NCI-H2029 treated with DMSO at 0.1 percent for 48 hours (cell line): ENCODE data around the gene SERPINA10.
"Not testable (repeated sequence)": the region's sequence is repeated elsewhere in the genome, so short reads cannot be mapped to it uniquely, and the experiment has no call there.

ENCODE experiments used
- DNase-seq: peaks from one replicate; lab custom pipeline; 2025; lab: John Stamatoyannopoulos, UW

SERPINA10 gene

GRCh38 chr14:94313991-94314655, 21.1 kb upstream of the SERPINA10 start:
- DNase-seq, result no peak

GRCh38 chr14:94312481-94313246, 19.6 kb upstream of the SERPINA10 start:
- DNase-seq, result no peak

GRCh38 chr14:94310248-94310647, 17.2 kb upstream of the SERPINA10 start:
- DNase-seq, result no peak

DNA sequence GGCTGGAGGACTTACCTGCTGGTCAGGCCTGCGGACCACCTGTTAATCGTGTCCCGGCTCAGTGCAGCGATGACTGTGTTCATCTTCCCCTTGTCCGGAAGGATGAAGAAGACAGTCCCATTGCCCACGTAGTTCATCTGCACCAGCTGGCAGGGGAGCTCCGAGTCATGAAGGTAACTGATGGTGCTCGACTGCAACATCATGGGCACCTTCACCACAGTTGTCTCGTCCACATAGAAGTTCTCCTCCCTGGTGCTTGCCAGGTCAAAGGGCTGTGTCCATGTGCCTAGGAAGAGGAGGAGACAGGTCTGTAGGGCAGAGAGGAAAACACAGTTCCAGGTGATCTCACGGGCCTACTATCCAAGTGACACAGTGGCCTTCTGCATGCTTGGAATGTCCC, 16.7 kb upstream of the SERPINA10 start:
- DNase-seq, result no peak

GRCh38 chr14:94307410-94307992, 14.4 kb upstream of the SERPINA10 start:
- no peak for DNase-seq

DNA sequence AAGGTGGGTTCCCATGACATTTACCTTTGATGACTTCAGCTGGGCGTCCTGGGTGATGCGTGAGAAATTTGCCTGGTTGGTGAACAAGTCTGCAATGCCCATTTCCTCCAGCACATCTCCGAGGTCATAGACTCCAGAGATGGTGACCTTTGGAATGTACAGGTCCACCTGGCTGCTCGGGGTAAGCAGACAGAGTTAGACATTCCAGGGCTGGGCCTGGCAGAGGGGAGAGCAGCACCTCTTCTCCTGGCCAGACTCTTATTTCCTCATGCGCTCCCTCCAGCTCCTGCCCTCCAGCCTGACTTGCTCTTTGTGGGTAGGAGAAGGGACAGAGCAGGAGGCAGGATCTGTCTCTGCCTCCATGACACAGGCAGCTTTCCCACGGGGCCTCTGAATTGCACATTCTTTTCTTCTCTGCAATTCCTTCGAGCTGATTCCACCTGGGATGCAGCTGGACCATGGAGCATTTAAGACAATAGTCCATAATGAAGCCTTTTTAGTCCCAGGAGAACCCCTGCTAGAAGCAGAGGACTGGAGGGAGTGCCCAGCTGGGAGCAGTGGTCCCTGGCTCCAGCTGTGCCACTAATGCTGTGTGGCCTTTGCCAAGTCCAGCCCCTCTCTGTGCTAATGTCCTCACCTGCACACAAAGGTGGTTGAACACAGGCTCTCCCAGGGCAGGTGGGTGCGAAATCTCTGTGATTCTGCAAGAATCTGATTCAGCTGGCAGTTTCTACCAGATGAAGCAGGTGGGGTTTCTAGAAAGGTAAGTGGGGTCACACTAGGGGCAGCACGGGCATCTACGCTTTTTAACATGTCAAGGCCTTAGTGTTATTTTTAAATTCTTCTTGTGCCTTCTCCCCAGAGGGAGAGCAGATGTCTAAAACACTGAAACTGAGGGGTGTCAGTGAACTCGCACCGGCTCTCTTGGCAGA, 13.2 kb upstream of the SERPINA10 start:
- DNase-seq, result no peak

- DNase-seq, result no peak
These were observed 12.6 kb upstream of the SERPINA10 start for GRCh38 chr14:94305620-94306019.

DNA sequence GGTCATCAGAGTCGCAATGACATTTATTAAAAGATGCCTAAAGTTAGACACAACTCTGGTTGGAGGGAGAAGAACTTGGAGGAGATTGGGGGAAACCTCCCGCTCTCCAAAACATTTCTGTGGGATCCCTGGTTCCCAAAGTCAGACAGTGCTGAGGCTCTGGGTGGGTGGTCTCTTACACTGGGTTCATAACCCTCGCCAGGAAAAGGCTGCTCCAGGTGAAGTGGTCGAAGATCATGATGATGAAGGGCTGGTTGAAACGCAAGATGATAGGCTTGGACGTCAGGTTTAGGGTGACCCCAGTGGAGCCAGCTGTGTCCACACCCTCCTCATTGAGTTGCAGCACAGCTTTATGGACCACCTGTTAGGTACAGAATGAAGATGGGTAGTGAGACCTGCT, 11.2 kb upstream of the SERPINA10 start:
- no peak for DNase-seq

GRCh38 chr14:94303111-94303510, 10.0 kb upstream of the SERPINA10 start:
- DNase-seq, result no peak

DNA sequence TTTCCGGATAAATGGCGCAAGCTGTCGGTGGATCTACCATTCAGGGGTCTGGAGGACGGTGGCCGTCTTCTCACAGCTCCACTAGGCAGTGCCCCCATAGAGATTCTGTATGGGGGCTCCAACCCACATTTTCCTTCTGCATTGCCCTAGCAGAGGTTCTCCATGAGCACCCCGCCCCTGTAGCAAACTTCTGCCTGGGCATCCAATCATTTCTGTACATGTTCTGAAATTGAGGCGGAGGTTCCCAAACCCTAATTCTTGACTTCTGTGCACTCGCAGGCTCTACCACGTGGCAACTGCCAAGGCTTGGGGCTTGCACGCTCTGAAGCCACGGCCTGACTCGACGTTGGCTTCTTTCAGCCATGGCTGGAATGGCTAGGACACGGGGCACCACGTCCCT, 5.1 kb upstream of the SERPINA10 start:
- DNase-seq, result no peak

- not testable (repeated sequence) for DNase-seq
These were observed 3.1 kb upstream of the SERPINA10 start for GRCh38 chr14:94296181-94296545.

- DNase-seq, result no peak
These were observed 2.5 kb upstream of the SERPINA10 start for GRCh38 chr14:94295360-94296180.

DNA sequence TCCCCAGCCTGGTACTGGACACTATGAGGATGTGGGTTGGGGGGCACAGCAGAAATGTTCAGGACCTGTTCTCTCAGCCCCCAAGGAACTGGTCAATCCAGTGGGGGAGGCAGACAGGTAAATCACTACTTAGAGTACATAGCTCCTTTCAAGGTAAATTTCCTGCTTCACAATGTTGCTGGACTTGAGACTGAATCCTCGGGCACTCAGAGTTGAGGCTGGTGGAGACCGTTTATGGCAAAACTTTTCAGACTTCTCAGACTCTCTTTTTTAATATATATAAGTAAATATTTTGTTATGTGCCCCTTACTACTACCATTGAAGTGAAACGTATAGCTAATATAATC, 483 bp upstream of the SERPINA10 start:
- no peak for DNase-seq

DNA sequence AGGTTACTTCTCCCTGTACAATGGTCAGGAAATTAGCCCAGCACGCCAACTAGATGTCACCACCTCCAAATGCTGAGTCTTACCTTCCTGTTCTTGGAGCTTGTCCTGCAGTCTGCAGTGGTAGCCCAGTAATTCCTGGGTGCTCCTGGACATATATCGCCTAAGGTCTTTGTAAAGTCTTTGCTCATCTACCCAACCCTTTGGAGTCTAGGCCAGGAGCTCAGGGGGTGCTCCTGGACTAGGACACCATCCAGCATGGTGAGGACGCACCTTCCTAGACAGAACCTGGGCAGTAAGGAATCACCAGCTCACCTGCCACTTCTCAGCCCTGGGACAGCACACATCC, 569 bp downstream of the SERPINA10 start:
- DNase-seq, result no peak

DNA sequence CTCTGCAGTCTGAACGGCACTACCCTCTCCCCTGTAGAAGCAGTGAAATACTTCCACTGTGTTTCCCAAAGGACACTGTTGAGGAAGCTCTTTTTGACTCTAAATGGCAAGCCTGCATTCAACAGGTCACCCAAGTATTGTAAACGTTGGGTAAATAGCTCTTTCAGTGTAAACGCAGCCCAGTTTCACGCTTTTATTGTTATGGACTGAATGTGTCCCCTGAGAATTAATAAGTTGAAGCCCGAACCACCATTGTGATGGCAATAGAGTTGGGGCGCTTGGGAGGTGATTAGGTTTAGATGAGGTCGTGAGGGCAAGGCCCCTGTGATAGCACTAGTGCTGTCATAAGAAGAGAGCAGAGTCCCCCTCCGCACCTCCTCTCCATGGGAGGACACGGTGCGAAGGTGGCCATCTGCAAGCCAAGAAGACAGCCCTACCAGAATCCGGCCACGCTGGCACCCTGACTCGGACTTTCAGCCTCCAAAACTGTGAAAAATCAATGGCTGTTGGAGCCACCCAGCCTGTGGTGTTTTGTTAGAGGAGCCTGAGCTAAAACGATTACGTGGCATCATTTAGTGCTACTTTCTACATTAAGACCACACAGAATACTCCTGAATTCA, 1.1 kb downstream of the SERPINA10 start:
- no peak for DNase-seq

DNA sequence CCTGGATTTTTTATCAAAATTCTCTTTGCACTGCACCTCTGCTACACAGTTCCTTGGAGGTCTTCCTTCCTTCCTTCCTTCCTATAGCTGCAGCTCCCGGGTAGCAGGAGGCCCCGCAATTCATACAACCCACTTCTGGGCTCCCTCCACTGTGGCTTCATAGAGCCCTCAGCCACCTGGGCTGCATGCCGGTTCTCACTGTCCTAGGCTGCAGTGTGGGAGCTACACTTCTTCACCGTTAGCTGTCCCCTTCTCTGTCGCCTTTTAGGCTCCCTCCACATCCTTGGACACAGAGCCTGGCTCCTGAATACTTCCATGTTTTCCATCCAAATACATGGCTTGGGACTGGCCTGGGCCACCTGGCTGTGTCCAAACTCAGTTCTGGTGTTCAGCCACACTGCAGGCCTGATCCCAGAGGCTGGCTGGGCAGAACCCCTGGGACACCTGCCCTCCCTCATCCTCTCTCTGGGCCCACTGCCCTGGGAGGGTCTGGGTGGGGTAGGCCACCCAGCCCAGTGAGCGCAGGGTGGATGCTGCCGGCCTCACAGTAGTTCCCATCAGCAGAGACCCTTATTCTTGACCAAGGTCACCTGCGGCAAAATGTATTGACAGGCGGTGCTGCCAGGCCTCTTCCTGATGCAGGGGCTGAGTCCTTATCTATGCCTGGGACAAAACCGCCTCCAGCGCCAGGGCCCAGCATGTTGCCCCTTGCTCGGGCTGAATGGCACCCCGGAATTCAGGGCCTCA, 1.7 kb downstream of the SERPINA10 start:
- DNase-seq, result no peak

- DNase-seq, result no peak
These were observed 2.9 kb downstream of the SERPINA10 start for GRCh38 chr14:94290197-94290596.

DNA sequence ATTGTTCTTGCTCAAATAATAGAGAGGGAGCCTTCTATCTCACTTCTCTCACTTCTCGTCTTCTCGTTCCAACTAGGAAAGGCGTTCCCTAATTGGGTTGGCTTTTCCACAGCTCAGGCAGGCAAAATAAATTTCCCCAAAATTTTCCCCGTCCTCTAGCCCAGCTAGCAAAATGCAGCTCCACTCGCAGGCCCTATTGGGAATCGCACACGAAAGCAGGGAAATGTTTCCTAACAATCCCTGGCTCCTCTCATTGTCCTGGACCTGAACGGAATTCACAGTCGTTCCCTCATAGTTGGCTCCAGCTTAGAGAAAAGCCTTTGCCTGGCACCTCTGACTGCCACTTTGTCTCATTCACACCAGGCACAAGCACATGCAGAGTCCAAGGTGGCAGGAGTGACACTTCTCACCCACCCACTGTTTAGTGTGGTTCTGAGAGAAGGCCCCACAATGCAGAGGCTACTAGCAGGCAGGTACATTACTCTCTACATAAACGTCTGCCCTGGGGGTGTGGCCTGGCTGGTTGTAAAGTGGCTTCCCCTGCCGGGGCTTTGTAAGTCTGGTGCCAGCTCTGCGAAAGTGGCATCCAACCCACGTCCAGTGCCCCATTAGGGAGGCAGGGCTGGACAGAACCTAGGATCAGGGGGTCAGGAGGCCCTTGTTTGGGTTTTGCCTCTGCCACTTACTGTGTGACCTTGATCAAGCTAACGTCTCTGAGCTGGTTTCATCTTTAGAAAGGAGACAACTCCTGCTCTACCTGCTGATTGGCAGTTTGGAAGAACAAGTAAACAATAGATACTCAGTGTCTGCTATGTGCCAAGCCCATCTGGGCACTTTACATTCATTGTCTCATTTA, 4.2 kb downstream of the SERPINA10 start:
- DNase-seq, result no peak

DNA sequence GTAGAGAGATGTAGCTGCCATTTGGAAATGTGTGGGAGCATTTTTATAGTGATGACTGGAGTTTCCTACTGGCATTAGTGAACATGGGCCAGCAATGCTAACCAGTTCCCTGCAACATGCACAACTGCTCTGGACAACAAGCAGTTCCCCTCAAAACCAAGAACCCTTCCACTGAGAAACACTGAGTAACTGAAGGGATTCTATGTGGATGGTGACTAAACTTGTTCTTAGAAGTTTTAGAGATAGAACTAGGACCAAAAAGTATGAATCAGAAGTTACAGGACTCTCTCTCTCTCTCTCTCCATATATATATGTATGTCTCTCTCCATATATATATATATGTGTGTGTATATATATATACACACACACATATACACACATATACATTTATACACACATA, 7.9 kb downstream of the SERPINA10 start:
- DNase-seq, result no peak

DNA sequence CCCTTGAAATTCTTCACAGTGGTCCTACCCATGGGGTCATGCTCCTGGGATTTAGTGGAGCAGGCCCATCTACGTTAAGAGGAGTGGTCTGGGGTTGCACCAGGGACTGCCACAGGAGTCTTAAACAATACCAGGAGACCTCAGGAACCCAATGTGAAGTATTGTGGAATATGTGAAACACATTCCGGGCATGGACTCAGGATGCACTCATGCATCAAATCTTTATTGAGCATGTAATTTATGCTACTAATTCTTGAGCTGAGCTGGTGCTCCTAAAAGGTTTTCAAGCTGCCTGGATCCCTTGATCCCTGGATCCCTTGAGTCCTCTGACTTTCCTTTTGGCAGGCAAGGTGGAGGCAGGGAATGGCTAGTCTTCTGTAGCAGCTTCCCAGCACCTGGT, 8.8 kb downstream of the SERPINA10 start:
- DNase-seq, result no peak
